ENCODE measurements around the gene C2orf49. TPM values are rescaled to one million over a fixed set of nuclear protein-coding genes. Genes with fewer than 3 reads are reported as not detected.

The C2orf49 gene
- total and polyA plus RNA-seq, 9 of the 15 experiments (the other 6 are each of a cell fraction or from before 2014, with no cell fraction given): 17.9 to 38.2 (median 25.6) TPM

GRCh38 chr2:105398336-105399206 is 61.2 kb downstream of the C2orf49 start, which contains the start of gene FHL2 (continued):
- TF ChIP-seq MITF (IDR thresholded peaks at IDR 0.05): no peak
- TF ChIP-seq MXD1 (CRISPR knock-in tag; IDR thresholded peaks at IDR 0.05; ENCODE audit: borderline replicate concordance, poor library complexity, severe bottlenecking): no peak
- TF ChIP-seq PURB (CRISPR knock-in tag; IDR thresholded peaks at IDR 0.05; ENCODE audit: low read depth): no peak
- TF ChIP-seq ZNF512 (tag; IDR thresholded peaks at IDR 0.05): no peak
- no peak for TF ChIP-seq SMAD2 (IDR thresholded peaks at IDR 0.05; ENCODE audit: low read depth, low read length)
- no peak for TF ChIP-seq PRDM10 (IDR thresholded peaks at IDR 0.05; ENCODE audit: partially characterized antibody)
- no peak for TF ChIP-seq ZBTB33 (CRISPR knock-in tag; IDR thresholded peaks at IDR 0.05)
- TF ChIP-seq JUNB (CRISPR knock-in tag; conservative IDR thresholded peaks at IDR 0.05): no peak
- TF ChIP-seq KLF6 (CRISPR knock-in tag; IDR thresholded peaks at IDR 0.05; ENCODE audit: borderline replicate concordance): no peak
- TF ChIP-seq ELK3 (CRISPR knock-in tag; IDR thresholded peaks at IDR 0.05): no peak
- TF ChIP-seq XRCC3 (IDR thresholded peaks at IDR 0.05): no peak
- no peak for TF ChIP-seq SPI1 (IDR thresholded peaks at IDR 0.05; ENCODE audit: borderline replicate concordance, low read depth, low read length)
- no peak for TF ChIP-seq YBX1 (IDR thresholded peaks at IDR 0.05)
- no peak for TF ChIP-seq MTA1 (IDR thresholded peaks at IDR 0.05; ENCODE audit: borderline replicate concordance)
- no peak for TF ChIP-seq CREBBP (IDR thresholded peaks at IDR 0.05; ENCODE audit: low read depth, low read length)

All from K562 (cell line).